Measurements from ENCODE around the gene TRIM45.

The TRIM45 gene

DNA sequence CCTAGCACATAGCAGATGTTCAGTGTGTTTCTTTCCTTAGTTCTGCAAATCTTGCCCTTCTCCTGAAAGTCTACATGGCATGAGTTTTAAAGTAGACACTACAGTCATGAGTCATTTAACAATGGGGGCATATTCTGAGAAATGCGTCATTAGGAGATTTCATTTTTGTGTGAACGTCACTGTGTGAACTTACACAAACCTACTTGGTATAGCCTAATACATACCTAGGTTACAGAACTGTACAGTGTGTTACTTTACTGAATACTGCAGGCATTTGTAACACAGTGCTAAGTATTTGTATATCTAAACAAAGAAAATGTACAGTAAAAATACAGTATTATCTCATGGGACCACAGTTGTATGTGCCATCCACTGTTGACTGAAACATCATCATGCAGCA is 51.4 kb downstream of the TRIM45 start (continued):
- TF ChIP-seq, protein P1, sequence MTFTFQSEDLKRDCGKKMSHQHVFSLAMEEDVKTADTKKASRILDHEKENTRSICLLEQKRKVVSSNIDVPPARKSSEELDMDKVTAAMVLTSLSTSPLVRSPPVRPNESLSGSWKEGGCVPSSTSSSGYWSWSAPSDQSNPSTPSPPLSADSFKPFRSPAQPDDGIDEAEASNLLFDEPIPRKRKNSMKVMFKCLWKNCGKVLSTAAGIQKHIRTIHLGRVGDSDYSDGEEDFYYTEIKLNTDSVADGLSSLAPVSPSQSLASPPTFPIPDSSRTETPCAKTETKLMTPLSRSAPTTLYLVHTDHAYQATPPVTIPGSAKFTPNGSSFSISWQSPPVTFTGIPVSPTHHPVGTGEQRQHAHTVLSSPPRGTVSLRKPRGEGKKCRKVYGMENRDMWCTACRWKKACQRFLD (tag by site-specific recombination; IDR thresholded peaks at IDR 0.05): no peak
- TF ChIP-seq, protein P2, sequence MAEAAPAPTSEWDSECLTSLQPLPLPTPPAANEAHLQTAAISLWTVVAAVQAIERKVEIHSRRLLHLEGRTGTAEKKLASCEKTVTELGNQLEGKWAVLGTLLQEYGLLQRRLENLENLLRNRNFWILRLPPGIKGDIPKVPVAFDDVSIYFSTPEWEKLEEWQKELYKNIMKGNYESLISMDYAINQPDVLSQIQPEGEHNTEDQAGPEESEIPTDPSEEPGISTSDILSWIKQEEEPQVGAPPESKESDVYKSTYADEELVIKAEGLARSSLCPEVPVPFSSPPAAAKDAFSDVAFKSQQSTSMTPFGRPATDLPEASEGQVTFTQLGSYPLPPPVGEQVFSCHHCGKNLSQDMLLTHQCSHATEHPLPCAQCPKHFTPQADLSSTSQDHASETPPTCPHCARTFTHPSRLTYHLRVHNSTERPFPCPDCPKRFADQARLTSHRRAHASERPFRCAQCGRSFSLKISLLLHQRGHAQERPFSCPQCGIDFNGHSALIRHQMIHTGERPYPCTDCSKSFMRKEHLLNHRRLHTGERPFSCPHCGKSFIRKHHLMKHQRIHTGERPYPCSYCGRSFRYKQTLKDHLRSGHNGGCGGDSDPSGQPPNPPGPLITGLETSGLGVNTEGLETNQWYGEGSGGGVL (tag by site-specific recombination; IDR thresholded peaks at IDR 0.05): no peak
- TF ChIP-seq KLF1 (tag by site-specific recombination; IDR thresholded peaks at IDR 0.05) (no peak), ZNF19 (tag by site-specific recombination; IDR thresholded peaks at IDR 0.05; ENCODE audit: low read depth) (no peak), YY2 (tag by site-specific recombination; IDR thresholded peaks at IDR 0.05) (no peak), ZNF138 (tag by site-specific recombination; IDR thresholded peaks at IDR 0.05; ENCODE audit: borderline replicate concordance) (no peak), ZNF133 (tag by site-specific recombination; IDR thresholded peaks at IDR 0.05) (no peak), ZNF202 (tag by site-specific recombination; IDR thresholded peaks at IDR 0.05; ENCODE audit: borderline replicate concordance) (no peak)

DNA sequence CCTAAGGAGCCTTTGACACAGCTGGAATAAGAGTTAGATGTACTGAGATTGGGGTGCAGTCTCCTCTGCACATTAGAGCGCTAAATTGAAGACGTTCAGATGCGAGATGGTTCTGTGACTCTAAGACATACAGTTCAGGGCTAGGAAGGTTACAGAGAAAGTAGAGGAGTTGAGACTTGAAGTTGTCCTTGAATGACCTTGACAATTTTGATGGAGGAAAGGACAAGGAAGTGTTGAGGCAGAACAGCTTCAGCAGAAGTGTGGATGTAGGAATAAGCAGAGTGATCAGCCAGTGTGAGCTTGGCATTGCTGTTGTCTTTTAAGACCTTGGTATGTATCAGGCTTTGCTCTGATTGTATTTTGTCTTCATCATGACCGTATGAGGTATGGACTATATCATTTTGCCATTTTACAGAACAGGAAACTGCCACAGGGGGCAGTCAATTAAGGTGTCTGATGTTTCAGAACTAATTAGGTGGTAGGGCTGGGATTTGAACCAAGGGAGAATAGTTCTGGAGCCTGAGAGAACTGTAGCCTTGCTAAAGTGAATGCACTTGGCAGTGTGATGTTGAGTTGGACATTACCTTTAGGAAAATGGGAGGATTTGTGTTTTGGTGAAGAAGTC is 52.2 kb downstream of the TRIM45 start:
- Histone ChIP-seq H3K36me3 (ENCODE audit: control insufficient read depth in 2 of 2, insufficient read depth in 1 of 2, low read length in 2 of 2) (peaks cover 16 to 32% of the 10 kb centered on the region in 2 experiments), H3K27ac (ENCODE audit: extremely low read depth, low read depth, low read length) (no peak overlapping the region), H3K4me1 (ENCODE audit: control insufficient read depth, insufficient read depth, low read length) (no peaks in the 10 kb centered on the region), H3K4me3 (ENCODE audit: low read depth, low read length) (no peak overlapping the region), H3K9me3 (ENCODE audit: control insufficient read depth, insufficient read depth, low read depth, low read length) (no peaks in the 10 kb centered on the region)
- ChIA-PET POLR2A (interaction anchor here (1.9 kb wide), 1 partner anchor 9 kb away, joined by 7 read pairs; the partner anchor contains the start of gene TTF2), CTCF (interaction anchor here (0.7 to 7.5 kb wide), 9 partner anchors 9 to 466 kb away, joined by 3 to 101 read pairs (median 3); partner anchors contain the start of gene TTF2)
- TF ChIP-seq ZNF514 (tag by site-specific recombination; IDR thresholded peaks at IDR 0.05) (no peak), ZNF670 (tag by site-specific recombination; IDR thresholded peaks at IDR 0.05; ENCODE audit: low read depth) (no peak), ZBTB48 (tag by site-specific recombination; IDR thresholded peaks at IDR 0.05) (no peak), ZNF555 (tag by site-specific recombination; conservative IDR thresholded peaks at IDR 0.05) (no peak), ZNF16 (tag by site-specific recombination; IDR thresholded peaks at IDR 0.05; ENCODE audit: low read depth) (no peak), ZFP41 (tag by site-specific recombination; IDR thresholded peaks at IDR 0.05; ENCODE audit: borderline replicate concordance) (no peak), ZNF791 (tag by site-specific recombination; IDR thresholded peaks at IDR 0.05) (no peak), ZNF169 (tag by site-specific recombination; IDR thresholded peaks at IDR 0.05) (no peak), KLF9 (tag by site-specific recombination; IDR thresholded peaks at IDR 0.05; ENCODE audit: low read depth) (no peak)
- TF ChIP-seq, protein P3, sequence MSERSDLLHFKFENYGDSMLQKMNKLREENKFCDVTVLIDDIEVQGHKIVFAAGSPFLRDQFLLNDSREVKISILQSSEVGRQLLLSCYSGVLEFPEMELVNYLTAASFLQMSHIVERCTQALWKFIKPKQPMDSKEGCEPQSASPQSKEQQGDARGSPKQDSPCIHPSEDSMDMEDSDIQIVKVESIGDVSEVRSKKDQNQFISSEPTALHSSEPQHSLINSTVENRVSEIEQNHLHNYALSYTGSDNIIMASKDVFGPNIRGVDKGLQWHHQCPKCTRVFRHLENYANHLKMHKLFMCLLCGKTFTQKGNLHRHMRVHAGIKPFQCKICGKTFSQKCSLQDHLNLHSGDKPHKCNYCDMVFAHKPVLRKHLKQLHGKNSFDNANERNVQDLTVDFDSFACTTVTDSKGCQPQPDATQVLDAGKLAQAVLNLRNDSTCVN (tag by site-specific recombination; optimal IDR thresholded peaks at IDR 0.05): no peak
- TF ChIP-seq, protein P4, sequence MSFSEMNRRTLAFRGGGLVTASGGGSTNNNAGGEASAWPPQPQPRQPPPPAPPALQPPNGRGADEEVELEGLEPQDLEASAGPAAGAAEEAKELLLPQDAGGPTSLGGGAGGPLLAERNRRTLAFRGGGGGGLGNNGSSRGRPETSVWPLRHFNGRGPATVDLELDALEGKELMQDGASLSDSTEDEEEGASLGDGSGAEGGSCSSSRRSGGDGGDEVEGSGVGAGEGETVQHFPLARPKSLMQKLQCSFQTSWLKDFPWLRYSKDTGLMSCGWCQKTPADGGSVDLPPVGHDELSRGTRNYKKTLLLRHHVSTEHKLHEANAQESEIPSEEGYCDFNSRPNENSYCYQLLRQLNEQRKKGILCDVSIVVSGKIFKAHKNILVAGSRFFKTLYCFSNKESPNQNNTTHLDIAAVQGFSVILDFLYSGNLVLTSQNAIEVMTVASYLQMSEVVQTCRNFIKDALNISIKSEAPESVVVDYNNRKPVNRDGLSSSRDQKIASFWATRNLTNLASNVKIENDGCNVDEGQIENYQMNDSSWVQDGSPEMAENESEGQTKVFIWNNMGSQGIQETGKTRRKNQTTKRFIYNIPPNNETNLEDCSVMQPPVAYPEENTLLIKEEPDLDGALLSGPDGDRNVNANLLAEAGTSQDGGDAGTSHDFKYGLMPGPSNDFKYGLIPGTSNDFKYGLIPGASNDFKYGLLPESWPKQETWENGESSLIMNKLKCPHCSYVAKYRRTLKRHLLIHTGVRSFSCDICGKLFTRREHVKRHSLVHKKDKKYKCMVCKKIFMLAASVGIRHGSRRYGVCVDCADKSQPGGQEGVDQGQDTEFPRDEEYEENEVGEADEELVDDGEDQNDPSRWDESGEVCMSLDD (tag by site-specific recombination; IDR thresholded peaks at IDR 0.05): no peak
- TF ChIP-seq, protein P2 (tag by site-specific recombination; IDR thresholded peaks at IDR 0.05): no peak
